PC-3 (cell line): ENCODE data around the gene ZFP92. TPM values are rescaled to one million over a fixed set of nuclear protein-coding genes. Genes with fewer than 3 reads are reported as not detected.

Experiments used
- ATAC-seq: fragments of 200-7000 bp; cut with Tn5 transposase; 2 replicates; pipeline ENCODE4 v1.9.1; 2020; ENCODE audit warnings: mild to moderate bottlenecking, moderate library complexity
- BruUV-seq: library from RNA; stranded (reverse); fragments of 400-500 nt; replicated peaks from 2 replicates; lab custom pipeline; 2021; lab: Mats Ljungman, UMichigan
- CTCF ChIA-PET: fragments of 300-600 bp; sonication (Branson Sonifier 250); formaldehyde crosslinking; loops from one replicate; lab custom pipeline; 2022; ENCODE audit warnings: antibody characterized with exemption; lab: Charles Lee
- POLR2A ChIA-PET: fragments of 300-600 bp; sonication (Branson Sonifier 250); formaldehyde crosslinking; loops from one replicate; lab custom pipeline; 2022; ENCODE audit warnings: antibody characterized with exemption; ENCODE audit not compliant: unreplicated experiment; lab: Charles Lee
- DNase-seq: peaks from one replicate; pipeline ENCODE4 v3.0.0-alpha.2; 2015
- H2AFZ ChIP-seq: fragments of 300-600 bp; sonication (generic); 2 replicates; pipeline ENCODE4 v1.6.0; 2016; ENCODE audit warnings: antibody characterized with exemption, low read length
- H3F3A ChIP-seq: fragments of 300-600 bp; sonication (generic); one replicate; pipeline ENCODE4 v1.6.0; 2017; ENCODE audit warnings: antibody characterized with exemption, low read length, control low read depth, mild to moderate bottlenecking; ENCODE audit not compliant: unreplicated experiment
- H3K27ac ChIP-seq: fragments of 300-600 bp; sonication (generic); 2 replicates; pipeline ENCODE4 v1.5.1; 2016; ENCODE audit warnings: mild to moderate bottlenecking, low read length
- H3K27me3 ChIP-seq: fragments of 300-600 bp; sonication (generic); 2 replicates; pipeline ENCODE4 v1.6.1; 2016; ENCODE audit warnings: low read length, mixed read lengths
- H3K36me3 ChIP-seq: fragments of 300-600 bp; sonication (generic); 2 replicates; pipeline ENCODE4 v1.6.1; 2016; ENCODE audit warnings: low read depth, mixed run types, low read length, mixed read lengths
- H3K4me1 ChIP-seq: fragments of 300-600 bp; sonication (generic); 2 replicates; pipeline ENCODE4 v1.5.1; 2016; ENCODE audit warnings: low read length; ENCODE audit not compliant: insufficient read depth
- H3K4me2 ChIP-seq: fragments of 300-600 bp; sonication (generic); 2 replicates; pipeline ENCODE4 v1.6.0; 2016; ENCODE audit warnings: low read length
- H3K4me3 ChIP-seq: fragments of 300-600 bp; sonication (generic); 2 replicates; pipeline ENCODE4 v1.5.1; 2016; ENCODE audit warnings: mild to moderate bottlenecking, low read length, mixed read lengths
- H3K79me2 ChIP-seq: fragments of 300-600 bp; sonication (generic); 2 replicates; pipeline ENCODE4 v1.6.1; 2017; ENCODE audit warnings: low read length, mixed read lengths
- H3K9ac ChIP-seq: fragments of 300-600 bp; sonication (generic); 2 replicates; pipeline ENCODE4 v1.6.0; 2016; ENCODE audit warnings: mild to moderate bottlenecking, low read length
- H3K9me2 ChIP-seq: fragments of 300-600 bp; sonication (generic); replicated peaks from 2 replicates; pipeline ENCODE4 v1.6.1; 2016; ENCODE audit warnings: mixed run types, low read length, mixed read lengths
- H3K9me3 ChIP-seq: fragments of 300-600 bp; sonication (generic); 2 replicates; pipeline ENCODE4 v1.6.1; 2016; ENCODE audit warnings: low read length, mixed read lengths
- H4K20me1 ChIP-seq: fragments of 300-600 bp; sonication (generic); 2 replicates; pipeline ENCODE4 v1.6.1; 2016; ENCODE audit warnings: low read length, mixed read lengths
- EZH2 ChIP-seq: fragments of 300-600 bp; sonication (generic); IDR thresholded peaks from one replicate; pipeline ENCODE4 v1.6.1; 2017; ENCODE audit warnings: antibody characterized with exemption, mild to moderate bottlenecking, low read length; ENCODE audit not compliant: unreplicated experiment
- EZH2phosphoT487 ChIP-seq: fragments of 300-600 bp; sonication (generic); IDR thresholded peaks from 2 replicates; pipeline ENCODE4 v1.6.1; 2018; ENCODE audit warnings: mild to moderate bottlenecking, antibody characterized with exemption, low read length, borderline replicate concordance
- intact Hi-C: fragments of 100-400 bp; cut with micrococcal nuclease; formaldehyde crosslinking; loops from 2 replicates; pipeline ENCODE4 v1.9.0; 2023
- total RNA-seq: library from RNA; depleted of rRNA; stranded (reverse); fragments of >200 nt; gene quantifications from 2 replicates; pipeline ENCODE4 v1.2.3, GENCODE V29; 2014
- TF ChIP-seq, protein P1 (sequence below): fragments of 300-600 bp; sonication (generic); conservative IDR thresholded peaks from 2 replicates; pipeline ENCODE4 v1.5.1; 2017; ENCODE audit warnings: antibody characterized with exemption, low read depth, mild to moderate bottlenecking, low read length

ZFP92 gene
- total RNA-seq, 1 experiment from 2014 or later: not detected

DNA sequence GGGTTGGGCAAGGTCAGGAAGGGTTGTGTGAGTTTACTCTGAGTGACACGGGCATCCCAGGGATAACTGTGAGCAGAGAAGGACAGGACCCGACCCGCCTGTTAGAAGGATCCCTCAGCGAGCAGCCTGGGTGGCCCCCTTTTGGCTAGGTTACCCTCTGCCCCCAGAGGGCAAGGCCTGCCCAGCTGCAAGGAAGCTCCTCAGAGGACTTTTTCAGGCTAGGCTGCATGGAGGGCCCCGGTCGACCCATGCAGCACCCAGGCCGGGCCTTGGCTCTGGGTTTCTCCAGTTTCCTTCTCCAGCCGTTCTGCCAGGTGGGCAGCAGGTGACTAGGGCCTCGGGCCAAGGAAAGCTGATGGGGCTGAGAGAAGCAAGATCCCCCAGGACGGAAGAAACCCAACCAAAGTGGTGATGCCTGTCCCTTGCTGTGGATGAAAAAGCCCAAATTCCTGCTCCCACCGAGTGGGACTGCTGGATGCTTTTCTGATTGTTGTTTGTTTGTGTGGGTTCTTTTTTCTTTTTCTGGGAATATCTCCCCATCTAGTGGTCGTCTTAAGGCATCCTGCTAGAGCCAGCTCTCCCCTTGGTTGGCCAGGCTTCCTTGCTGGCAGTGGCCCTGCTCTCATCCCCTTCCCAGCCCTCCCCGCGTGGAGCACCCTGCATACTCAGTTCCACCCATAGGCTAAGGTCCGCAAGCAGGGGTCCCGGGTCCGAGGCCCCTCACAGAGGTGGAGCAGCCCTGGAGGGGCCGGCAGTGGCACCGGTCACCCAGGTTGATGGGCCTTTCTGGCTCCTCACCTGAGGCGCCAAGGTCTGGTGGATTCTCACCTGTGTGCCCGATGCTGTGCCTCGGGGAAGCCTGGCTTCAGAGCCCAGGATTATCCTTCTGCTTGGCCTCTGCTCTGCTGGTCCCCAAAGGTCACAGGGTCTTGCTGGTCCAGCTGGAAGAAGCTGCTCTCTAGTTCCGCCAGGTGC, 1.8 kb downstream of the ZFP92 start:
- Histone ChIP-seq H3K4me2 (no peak overlapping the region), H3K27ac (no peak overlapping the region), H3K4me3 (no peak overlapping the region), H3K9me3 (no peaks in the 10 kb centered on the region), H4K20me1 (no peaks in the 10 kb centered on the region), H3K36me3 (no peaks in the 10 kb centered on the region), H3F3A (no peaks in the 10 kb centered on the region), H3K4me1 (no peaks in the 10 kb centered on the region), H3K79me2 (no peaks in the 10 kb centered on the region), H3K27me3 (peaks cover 58% of the 10 kb centered on the region), H3K9me2 (no peaks in the 10 kb centered on the region), H3K9ac (no peak overlapping the region), H2AFZ (no peak overlapping the region)
- CTCF ChIA-PET: no interaction called here
- intact Hi-C loops: no loop called here
- no peak for DNase-seq
- TF ChIP-seq, protein P1, sequence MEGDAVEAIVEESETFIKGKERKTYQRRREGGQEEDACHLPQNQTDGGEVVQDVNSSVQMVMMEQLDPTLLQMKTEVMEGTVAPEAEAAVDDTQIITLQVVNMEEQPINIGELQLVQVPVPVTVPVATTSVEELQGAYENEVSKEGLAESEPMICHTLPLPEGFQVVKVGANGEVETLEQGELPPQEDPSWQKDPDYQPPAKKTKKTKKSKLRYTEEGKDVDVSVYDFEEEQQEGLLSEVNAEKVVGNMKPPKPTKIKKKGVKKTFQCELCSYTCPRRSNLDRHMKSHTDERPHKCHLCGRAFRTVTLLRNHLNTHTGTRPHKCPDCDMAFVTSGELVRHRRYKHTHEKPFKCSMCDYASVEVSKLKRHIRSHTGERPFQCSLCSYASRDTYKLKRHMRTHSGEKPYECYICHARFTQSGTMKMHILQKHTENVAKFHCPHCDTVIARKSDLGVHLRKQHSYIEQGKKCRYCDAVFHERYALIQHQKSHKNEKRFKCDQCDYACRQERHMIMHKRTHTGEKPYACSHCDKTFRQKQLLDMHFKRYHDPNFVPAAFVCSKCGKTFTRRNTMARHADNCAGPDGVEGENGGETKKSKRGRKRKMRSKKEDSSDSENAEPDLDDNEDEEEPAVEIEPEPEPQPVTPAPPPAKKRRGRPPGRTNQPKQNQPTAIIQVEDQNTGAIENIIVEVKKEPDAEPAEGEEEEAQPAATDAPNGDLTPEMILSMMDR: 0 out of 2 replicates have a peak, but pooled peaks have one; percentile 23
- TF ChIP-seq EZH2 (no peak), EZH2phosphoT487 (no peak)
- BruUV-seq: no TSS peak
- POLR2A ChIA-PET: no interaction called here
- no peak for ATAC-seq

DNA sequence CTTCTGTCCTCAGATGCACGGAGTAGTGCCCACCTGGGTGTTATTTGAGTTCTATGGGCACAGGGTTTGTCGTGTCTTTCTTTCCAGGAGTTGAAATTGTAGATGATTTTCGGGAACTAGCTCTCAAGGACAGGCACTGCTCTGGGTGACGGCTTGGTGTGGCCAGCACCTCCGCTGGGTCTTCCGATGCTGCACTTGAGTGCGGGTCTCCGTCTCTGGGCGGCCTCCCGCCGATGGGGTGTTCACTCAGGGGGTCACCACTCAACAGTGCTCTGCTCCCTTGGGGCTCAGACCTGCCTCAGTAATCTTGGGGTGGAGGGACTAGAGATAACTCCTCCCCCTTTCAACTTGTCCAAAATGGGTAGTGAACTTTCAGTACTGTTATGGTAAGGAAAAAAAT, 2.5 kb downstream of the ZFP92 start:
- Histone ChIP-seq H4K20me1 (no peaks in the 10 kb centered on the region), H2AFZ (no peak overlapping the region), H3F3A (no peaks in the 10 kb centered on the region), H3K27me3 (peaks cover 65% of the 10 kb centered on the region), H3K27ac (no peak overlapping the region), H3K4me3 (no peak overlapping the region), H3K4me2 (no peak overlapping the region), H3K9ac (no peak overlapping the region), H3K9me3 (no peaks in the 10 kb centered on the region), H3K36me3 (no peaks in the 10 kb centered on the region), H3K9me2 (no peaks in the 10 kb centered on the region), H3K4me1 (no peaks in the 10 kb centered on the region), H3K79me2 (no peaks in the 10 kb centered on the region)
- no peak for TF ChIP-seq EZH2
- TF ChIP-seq, protein P1: no peak
- TF ChIP-seq EZH2phosphoT487: no peak
- DNase-seq: no peak
- ATAC-seq: no peak
- ChIA-PET POLR2A (no interaction called here), CTCF (no interaction called here)
- no TSS peak for BruUV-seq
- intact Hi-C loops: no loop called here
